Epithelial cell of esophagus (primary cell): Measurements from ENCODE around the gene PATE2.

Experiments used
- DNase-seq: peaks from one replicate; pipeline ENCODE4 v3.0.0; 2010; ENCODE audit warnings: low read depth
- H3K4me3 ChIP-seq: 2 replicates; pipeline ENCODE4 v1.5.1; 2011; ENCODE audit warnings: mild to moderate bottlenecking, low read length, control low read depth
- TF ChIP-seq, protein P1 (sequence below): IDR thresholded peaks from 2 replicates; pipeline ENCODE4 v1.5.1; 2011; ENCODE audit warnings: low read depth, mild to moderate bottlenecking, low read length, control low read depth, inconsistent platforms; ENCODE audit not compliant: insufficient read depth; ENCODE audit errors: missing control alignments

Gene PATE2

DNA sequence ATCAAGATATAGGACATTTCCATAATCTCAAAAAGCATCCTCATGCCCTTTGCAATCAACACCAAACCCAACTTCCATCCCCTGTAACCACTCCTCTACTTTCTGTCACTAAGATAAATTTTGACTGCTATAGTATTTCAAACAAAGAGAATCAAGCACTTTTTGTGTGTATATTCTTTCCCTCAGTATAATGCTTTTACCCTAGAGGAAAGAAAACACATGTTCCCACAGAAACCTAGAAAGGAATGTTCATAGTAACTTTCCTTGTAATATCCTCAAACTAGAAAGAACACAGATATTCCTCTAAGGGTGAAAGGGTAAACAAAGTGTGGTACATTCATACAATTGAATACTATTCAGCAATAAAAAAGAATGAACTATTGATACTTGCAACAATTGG lies 38.0 kb downstream of the PATE2 start:
- DNase-seq = no peak
- H3K4me3 ChIP-seq = no peak overlapping the region
- TF ChIP-seq, protein P1, sequence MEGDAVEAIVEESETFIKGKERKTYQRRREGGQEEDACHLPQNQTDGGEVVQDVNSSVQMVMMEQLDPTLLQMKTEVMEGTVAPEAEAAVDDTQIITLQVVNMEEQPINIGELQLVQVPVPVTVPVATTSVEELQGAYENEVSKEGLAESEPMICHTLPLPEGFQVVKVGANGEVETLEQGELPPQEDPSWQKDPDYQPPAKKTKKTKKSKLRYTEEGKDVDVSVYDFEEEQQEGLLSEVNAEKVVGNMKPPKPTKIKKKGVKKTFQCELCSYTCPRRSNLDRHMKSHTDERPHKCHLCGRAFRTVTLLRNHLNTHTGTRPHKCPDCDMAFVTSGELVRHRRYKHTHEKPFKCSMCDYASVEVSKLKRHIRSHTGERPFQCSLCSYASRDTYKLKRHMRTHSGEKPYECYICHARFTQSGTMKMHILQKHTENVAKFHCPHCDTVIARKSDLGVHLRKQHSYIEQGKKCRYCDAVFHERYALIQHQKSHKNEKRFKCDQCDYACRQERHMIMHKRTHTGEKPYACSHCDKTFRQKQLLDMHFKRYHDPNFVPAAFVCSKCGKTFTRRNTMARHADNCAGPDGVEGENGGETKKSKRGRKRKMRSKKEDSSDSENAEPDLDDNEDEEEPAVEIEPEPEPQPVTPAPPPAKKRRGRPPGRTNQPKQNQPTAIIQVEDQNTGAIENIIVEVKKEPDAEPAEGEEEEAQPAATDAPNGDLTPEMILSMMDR = no peak

DNA sequence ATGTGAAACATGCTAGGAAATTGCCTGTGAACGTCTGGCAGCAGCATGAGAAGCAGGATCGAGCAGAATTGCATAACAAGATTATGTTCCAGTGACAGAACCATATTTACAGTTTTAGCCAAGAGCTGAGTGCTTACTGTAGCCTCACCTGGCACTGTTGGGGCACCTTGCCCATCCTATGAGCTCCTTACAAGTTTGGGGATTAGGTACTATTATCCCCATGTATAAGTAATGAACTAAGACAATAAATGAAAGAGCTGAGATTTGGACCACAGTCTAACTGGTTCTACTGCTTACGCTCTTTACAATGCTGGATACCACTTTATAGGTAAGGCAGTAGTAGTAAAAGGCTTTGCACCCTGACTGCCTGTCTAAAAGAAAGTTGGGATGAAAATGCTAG lies 49.7 kb downstream of the PATE2 start:
- H3K4me3 ChIP-seq = no peak overlapping the region
- TF ChIP-seq, protein P1 = no peak
- DNase-seq = no peak
